Measurements from ENCODE around the gene TIE1. TPM values are rescaled to one million over a fixed set of nuclear protein-coding genes. Genes with fewer than 3 reads are reported as not detected.

Gene TIE1
- 10 to 100 TPM; 30.6 to 65.1 (median 47.7) TPM for total RNA-seq

GRCh38 chr1:43300378-43301094 lies at the start of gene TIE1:
Gene TIE1 (plus strand): TSS chr1:43300982. CDS start chr1:43301072, 90 bp downstream.
- Histone ChIP-seq H3K36me3 (no peaks in the 10 kb centered on the region), H3K4me1 (peaks cover 91 to 96% of the 10 kb centered on the region in 2 donors), H3K4me3 (replicated peaks in 1 of 3) (peak within 1 kb of the TSS in 1 of 3 donors; percentile 19), H3K27me3 (no peaks in the 10 kb centered on the region), H3K9me3 (no peaks in the 10 kb centered on the region), H3K27ac (peak within 1 kb of the TSS; percentile 97 to 100 (median 97))
- DNase-seq = no peak
- WGBS, 2 donors = 80 to 89% methylated on average over 7 to 10 of the region's 10 CpGs
- TF ChIP-seq POLR2A (IDR thresholded peaks at IDR 0.05) (peak in 1 of 2 donors; percentile 21), CTCF (IDR thresholded peaks at IDR 0.05) (no peak)
- intact Hi-C loops (cut with DNase I) = no loop called here

DNA sequence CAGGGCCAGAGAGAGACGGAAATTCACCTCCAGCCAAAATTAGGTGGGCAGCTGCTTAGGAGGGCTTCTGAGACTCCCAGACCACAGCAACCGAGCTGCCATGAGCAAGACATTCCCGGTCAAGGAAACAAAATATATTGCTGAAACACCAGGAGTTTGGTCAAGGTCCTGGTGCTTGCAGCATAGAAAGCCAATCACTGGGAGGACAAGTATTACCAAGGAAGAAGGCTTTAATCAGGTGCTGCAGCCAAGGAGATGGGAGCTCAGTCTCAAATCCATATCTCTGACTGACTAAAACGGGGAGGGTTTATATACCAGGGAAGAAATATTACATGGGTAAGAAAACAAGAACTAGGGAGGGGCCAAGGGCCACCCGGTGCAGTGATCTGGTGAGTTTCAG lies 49.8 kb upstream of the TIE1 start:
- TF ChIP-seq POLR2A (IDR thresholded peaks at IDR 0.05) (no peak), CTCF (IDR thresholded peaks at IDR 0.05) (no peak)
- DNase-seq = no peak
- H3K27ac ChIP-seq = no peak overlapping the region

DNA sequence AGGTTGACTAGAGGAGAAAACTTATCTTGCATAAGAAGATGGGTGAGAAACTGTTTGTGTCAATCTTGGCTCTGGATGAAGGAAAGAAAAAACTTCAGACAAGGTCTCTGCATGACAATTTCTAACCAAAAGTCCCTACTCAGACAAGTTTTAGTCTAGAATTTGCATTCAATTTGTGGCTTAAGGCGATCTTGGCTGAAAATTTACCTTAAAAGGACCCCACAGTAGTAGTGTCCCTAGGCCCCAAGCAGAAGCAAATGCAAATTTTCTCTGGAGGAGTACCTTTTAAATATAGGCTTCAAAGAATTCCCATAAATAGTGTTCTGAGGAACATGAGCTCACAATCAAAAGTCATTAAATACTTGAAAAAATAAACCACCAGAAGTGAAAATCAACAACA lies 48.6 kb upstream of the TIE1 start:
- H3K27ac ChIP-seq = no peak overlapping the region
- H3K36me3 ChIP-seq = no peaks in the 10 kb centered on the region
- no peak overlapping the region for H3K4me3 ChIP-seq (replicated peaks in 1 of 3)
- TF ChIP-seq POLR2A (IDR thresholded peaks at IDR 0.05) (no peak), CTCF (IDR thresholded peaks at IDR 0.05) (no peak)
- 89 to 94% methylated on average over 1 of the region's 1 CpG for WGBS, 2 donors
- peaks cover 12 to 27% of the 10 kb centered on the region in 2 donors for H3K4me1 ChIP-seq
- no peak for DNase-seq
- intact Hi-C loops (cut with DNase I) = no loop called here
- H3K9me3 ChIP-seq = no peaks in the 10 kb centered on the region
- H3K27me3 ChIP-seq = no peaks in the 10 kb centered on the region

More for the DNA sequence above, 49.8 kb upstream of the TIE1 start:
- no peaks in the 10 kb centered on the region for H3K27me3 ChIP-seq
- 92 to 95% methylated on average over 5 of the region's 5 CpGs for WGBS, 2 donors
- no peaks in the 10 kb centered on the region for H3K9me3 ChIP-seq
- H3K4me1 ChIP-seq = peaks cover 2 to 16% of the 10 kb centered on the region in 2 donors
- H3K36me3 ChIP-seq = no peaks in the 10 kb centered on the region
- intact Hi-C loops (cut with DNase I) = no loop called here
- no peak overlapping the region for H3K4me3 ChIP-seq (replicated peaks in 1 of 3)

GRCh38 chr1:43253173-43253572 lies 47.6 kb upstream of the TIE1 start:
- H3K9me3 ChIP-seq = no peaks in the 10 kb centered on the region
- no peaks in the 10 kb centered on the region for H3K27me3 ChIP-seq
- WGBS, 2 donors = 86 to 100% methylated on average over 4 of the region's 4 CpGs
- no peak for DNase-seq
- no peak for TF ChIP-seq POLR2A (IDR thresholded peaks at IDR 0.05)
- TF ChIP-seq CTCF (IDR thresholded peaks at IDR 0.05) = no peak
- H3K27ac ChIP-seq = no peak overlapping the region
- H3K4me1 ChIP-seq = peaks cover 19 to 37% of the 10 kb centered on the region in 2 donors
- H3K4me3 ChIP-seq (replicated peaks in 1 of 3) = no peak overlapping the region
- H3K36me3 ChIP-seq = no peaks in the 10 kb centered on the region
- intact Hi-C loops (cut with DNase I) = no loop called here

DNA sequence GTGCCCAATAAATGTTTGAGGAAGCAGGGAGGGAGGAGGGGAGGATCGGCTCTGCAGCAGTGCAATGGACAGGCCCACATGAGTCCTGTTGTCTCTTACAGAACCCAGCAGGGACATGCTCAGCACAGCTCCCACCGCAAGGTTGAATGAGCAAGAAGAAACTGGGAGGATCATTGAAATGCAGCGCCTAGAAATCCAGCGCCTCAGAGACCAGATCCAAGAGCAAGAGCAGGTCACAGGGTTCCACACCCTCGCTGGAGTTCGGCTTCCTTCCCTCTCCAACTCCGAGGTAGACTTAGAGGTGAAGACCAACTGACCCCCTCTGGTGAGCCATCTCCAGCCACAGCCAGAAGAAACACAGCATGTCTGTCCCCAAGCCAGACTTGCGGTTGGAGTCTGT lies 46.9 kb upstream of the TIE1 start:
- no peak for DNase-seq
- Histone ChIP-seq H3K9me3 (no peaks in the 10 kb centered on the region), H3K27ac (peak overlapping the region in 1 of 3 donors; percentile 35), H3K27me3 (no peaks in the 10 kb centered on the region), H3K36me3 (no peaks in the 10 kb centered on the region), H3K4me1 (peaks cover 19 to 42% of the 10 kb centered on the region in 2 donors), H3K4me3 (replicated peaks in 1 of 3) (no peak overlapping the region)
- 51 to 64% methylated on average over 6 to 7 of the region's 8 CpGs for WGBS, 2 donors
- TF ChIP-seq POLR2A (IDR thresholded peaks at IDR 0.05) (no peak), CTCF (IDR thresholded peaks at IDR 0.05) (no peak)
- intact Hi-C loops (cut with DNase I) = no loop called here
